ENCODE results near the gene DNMT3A.

DNMT3A gene

DNA sequence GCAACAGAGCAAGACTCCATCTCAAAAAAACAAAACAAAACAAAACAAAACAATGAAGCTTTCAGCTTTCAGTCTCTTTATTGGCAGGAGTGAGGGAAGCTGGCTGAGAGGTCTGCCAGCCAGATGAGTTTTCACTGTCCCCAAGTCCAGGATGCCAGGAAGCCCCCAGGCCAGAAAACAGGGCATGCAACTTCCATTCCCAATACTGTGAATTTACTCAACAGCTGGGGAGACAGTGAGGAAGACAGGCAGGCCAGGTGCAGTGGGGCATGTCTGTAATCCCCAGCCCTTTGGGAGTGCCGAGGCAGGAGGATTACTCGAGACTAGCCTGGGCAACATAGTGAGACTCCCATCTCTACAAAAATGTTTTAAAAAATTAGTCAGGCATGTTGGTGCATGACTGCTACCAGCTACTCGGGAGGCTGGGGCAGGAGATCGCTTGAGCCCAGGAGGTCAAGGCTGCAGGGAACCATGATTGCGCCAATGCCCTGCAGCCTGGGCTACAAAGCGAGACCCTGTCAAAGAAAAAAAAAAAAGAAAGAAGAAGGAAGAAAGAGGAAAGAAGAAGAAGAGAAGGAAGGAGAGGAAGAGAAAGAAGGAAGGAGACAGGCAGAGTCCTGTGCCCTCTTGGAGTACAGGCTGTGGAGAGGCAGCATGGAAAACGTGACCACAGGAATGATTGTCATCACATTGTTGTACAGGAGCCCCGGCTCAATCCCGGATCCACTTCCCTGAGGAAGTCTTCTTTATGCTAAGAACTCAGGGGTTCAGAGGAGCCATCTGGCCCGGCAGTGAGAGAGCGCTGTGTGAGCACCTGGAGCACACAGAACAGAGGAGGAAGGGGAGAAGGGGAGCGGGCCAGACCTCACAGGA, 144.2 kb downstream of the DNMT3A start:
- DNase-seq = no peak

DNA sequence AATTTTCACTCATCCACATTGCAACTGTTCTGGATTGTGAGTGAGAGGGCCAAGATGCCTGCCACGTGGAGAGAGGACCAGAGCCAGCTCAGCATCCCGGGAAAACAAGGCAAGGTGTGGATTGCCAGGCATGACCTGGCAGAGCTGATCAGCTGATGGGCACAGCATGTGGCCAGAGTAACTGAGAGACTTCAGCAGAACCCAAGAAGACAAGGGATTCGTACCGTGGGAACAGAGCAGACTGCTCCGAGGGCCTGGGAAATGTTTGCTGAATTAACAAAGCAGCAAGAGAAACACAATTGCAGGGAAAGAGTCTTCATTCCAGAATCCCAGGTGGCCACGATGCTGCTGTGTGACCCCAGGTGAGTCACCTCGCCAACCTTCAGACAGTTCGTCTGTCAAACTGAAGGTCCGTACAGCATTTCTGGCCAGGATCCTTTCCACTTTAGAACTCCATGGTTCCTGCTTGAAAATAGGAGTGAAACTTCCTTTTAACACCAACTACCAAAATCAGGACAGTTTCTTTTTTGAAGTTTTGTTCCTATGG, 147.1 kb downstream of the DNMT3A start:
- no peak for DNase-seq

DNA sequence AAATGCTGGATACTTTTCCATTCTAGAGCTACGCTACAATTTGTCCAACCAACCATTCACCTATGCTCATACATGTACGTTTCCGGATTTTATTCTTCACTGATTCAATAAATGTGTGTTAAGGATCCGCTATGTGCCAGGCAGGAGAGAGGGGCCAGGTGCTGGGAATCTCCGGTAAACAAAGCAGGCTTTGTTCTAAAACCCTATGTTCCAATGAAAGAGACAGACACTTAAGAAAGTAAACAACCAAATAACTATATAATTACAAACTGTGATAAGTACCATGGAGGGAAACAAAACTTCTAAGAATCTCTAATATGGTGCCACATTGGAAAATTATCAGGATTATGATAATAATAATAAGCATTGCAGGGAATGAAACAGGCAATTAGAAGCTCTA, 151.2 kb downstream of the DNMT3A start:
- no peak for DNase-seq

DNA sequence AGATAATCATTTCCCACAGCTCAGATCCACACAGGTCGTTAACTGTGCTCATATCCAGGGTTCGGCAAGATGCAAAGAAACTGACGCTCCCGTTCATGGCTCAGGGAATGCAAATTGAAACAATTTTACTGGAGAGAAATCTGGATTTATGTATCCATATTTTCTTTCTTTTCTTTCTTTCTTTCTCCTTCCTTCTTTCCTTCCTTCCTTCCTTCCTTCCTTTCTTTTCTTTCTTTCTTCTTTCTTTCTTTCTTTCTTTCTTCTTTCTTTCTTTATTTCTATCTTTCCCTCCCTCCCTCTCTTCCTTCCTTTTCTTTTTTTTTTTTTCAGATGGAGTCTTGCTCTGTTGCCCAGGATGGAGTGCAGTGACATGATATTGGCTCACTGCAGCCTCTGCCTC, 153.3 kb downstream of the DNMT3A start:
- no peak for DNase-seq

DNA sequence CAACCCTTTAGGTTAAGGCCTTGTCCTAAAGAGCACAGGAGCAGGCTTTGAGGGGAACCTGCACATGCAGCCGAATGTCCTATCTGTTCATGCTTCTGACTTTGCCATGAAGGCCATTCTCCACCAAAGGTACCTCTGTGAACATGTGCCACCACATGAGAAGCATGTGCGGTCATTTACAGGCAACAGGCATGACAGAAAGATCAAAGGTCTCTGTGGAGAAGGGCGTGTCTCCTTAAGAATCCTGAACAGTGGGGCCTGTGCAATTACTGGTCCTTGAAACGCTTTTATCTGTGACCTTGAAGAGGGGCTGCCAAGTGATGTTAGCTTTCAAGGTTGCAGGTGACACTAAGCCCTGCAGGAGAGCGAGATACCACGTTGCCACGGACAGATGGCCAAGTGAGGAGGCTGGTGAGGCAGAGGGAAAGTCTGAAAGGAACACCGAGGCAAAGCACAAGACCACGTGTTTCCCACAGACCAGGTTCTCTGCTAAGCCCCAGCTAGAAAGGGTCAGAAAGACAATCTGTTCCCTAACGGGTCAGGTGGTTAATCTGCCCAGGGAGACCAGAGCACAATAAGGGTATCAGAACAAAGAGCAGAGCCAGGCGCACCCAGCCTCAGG, 153.9 kb downstream of the DNMT3A start:
- no peak for DNase-seq

DNA sequence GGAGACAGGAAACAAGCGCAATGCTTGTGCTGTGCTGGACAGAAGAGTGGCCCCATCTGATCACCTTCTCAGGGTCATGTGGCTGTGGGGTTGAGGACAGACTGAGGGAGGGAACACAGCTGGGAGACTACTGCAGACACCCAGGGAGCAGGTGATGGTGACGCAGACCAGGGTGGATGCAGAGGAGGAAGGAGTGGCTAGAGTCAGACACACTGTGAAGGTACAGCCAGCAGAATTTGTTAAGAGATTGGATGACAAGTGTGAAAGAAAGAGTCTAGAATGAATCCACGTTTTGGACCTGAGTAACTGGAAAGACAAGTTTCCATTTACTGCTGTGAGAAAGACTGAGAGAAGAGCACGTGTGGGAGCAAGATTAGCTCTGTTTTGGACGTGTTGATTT, 157.5 kb downstream of the DNMT3A start:
- no peak for DNase-seq

DNA sequence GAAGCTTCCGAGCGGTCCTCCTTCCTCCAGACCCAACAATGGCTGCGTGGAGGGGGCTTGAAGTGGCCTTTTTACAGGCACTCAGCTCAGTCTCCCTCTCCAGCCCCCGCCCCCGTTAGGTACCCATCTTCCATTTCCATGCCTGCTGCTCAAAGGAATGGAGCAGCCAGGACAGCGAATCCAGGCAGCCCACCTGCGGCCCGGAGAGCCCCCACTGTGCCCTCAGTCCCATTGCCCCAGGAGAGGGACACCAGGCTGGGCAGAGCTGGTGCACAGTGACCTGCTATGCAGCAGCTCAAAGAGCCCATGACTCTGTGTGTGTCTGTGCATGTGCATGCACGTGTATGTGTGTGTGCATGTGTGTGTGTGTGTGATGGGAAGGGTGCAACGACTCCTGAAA, 162.7 kb downstream of the DNMT3A start:
- no peak for DNase-seq

Measured in CD4-positive, alpha-beta T cell treated with Interleukin-4 for 1 hour (primary cell).